GM23338 (cell line): ENCODE measurements around the gene NIPA2. TPM values are rescaled to one million over a fixed set of nuclear protein-coding genes. Genes with fewer than 3 reads are reported as not detected.

Experiments used
- ATAC-seq: fragments of 200-7000 bp; cut with Tn5 transposase; 3 replicates; pipeline ENCODE4 v1.9.1; 2020
- DNase-seq: peaks from one replicate; pipeline ENCODE4 v3.0.0-alpha.2; 2015; ENCODE audit warnings: low spot score
- H2AFZ ChIP-seq: fragments of 200-600 bp; sonication (generic); 2 replicates; pipeline ENCODE4 v1.8.0; 2016; ENCODE audit warnings: antibody characterized with exemption, mild to moderate bottlenecking, moderate library complexity
- H3F3A ChIP-seq: fragments of 200-600 bp; sonication (generic); replicated peaks from 2 replicates; pipeline ENCODE4 v1.8.0; 2017; ENCODE audit warnings: antibody characterized with exemption, mixed run types, low read depth
- H3K27ac ChIP-seq: fragments of 200-600 bp; sonication (generic); 2 replicates; pipeline ENCODE4 v1.6.1; 2016; ENCODE audit warnings: low read depth
- H3K27me3 ChIP-seq: fragments of 200-600 bp; sonication (generic); 2 replicates; pipeline ENCODE4 v1.8.0; 2016; ENCODE audit warnings: mild to moderate bottlenecking, mixed run types, moderate library complexity; ENCODE audit not compliant: insufficient read depth
- H3K36me3 ChIP-seq: fragments of 200-600 bp; sonication (generic); 2 replicates; pipeline ENCODE4 v1.8.0; 2016; ENCODE audit warnings: mild to moderate bottlenecking; ENCODE audit not compliant: insufficient read depth
- H3K4me1 ChIP-seq: fragments of 200-600 bp; sonication (generic); 2 replicates; pipeline ENCODE4 v1.8.0; 2016; ENCODE audit warnings: mild to moderate bottlenecking, moderate library complexity; ENCODE audit not compliant: insufficient read depth
- H3K4me2 ChIP-seq: fragments of 200-600 bp; sonication (generic); 2 replicates; pipeline ENCODE4 v1.7.1; 2017; ENCODE audit warnings: mixed run types
- H3K4me3 ChIP-seq: fragments of 200-600 bp; sonication (generic); 2 replicates; pipeline ENCODE4 v1.6.1; 2016; ENCODE audit warnings: mixed run types
- H3K79me2 ChIP-seq: fragments of 200-600 bp; sonication (generic); replicated peaks from 2 replicates; pipeline ENCODE4 v1.8.0; 2017; ENCODE audit warnings: mild to moderate bottlenecking; ENCODE audit not compliant: insufficient read depth
- H3K9me2 ChIP-seq: fragments of 200-600 bp; sonication (generic); 2 replicates; pipeline ENCODE4 v1.8.0; 2017; ENCODE audit not compliant: insufficient read depth
- H4K20me1 ChIP-seq: fragments of 200-600 bp; sonication (generic); replicated peaks from 2 replicates; pipeline ENCODE4 v1.8.0; 2017; ENCODE audit warnings: mild to moderate bottlenecking; ENCODE audit not compliant: insufficient read depth
- H3K27ac Mint-ChIP-seq: 2 replicates; pipeline ENCODE4 v1.8.0; 2020; ENCODE audit warnings: inconsistent platforms, mild to moderate bottlenecking, moderate library complexity, mixed read lengths
- H3K27me3 Mint-ChIP-seq: 3 replicates; pipeline ENCODE4 v1.8.0; 2022; ENCODE audit warnings: low read depth, mild to moderate bottlenecking, moderate library complexity, mixed read lengths, inconsistent platforms; ENCODE audit not compliant: insufficient read depth, poor library complexity
- H3K36me3 Mint-ChIP-seq: 3 replicates; pipeline ENCODE4 v1.8.0; 2021; ENCODE audit warnings: low read depth, mild to moderate bottlenecking, inconsistent platforms, moderate library complexity, mixed read lengths
- H3K4me1 Mint-ChIP-seq: 3 replicates; pipeline ENCODE4 v1.8.0; 2020; ENCODE audit warnings: mild to moderate bottlenecking, inconsistent platforms, mixed read lengths
- H3K4me3 Mint-ChIP-seq: 3 replicates; pipeline ENCODE4 v1.8.0; 2021; ENCODE audit warnings: moderate library complexity, mild to moderate bottlenecking, inconsistent platforms, mixed read lengths
- H3K9me3 Mint-ChIP-seq: 3 replicates; pipeline ENCODE4 v1.8.0; 2020; ENCODE audit warnings: moderate library complexity, mild to moderate bottlenecking, inconsistent platforms, mixed read lengths
- CREB1 ChIP-seq: fragments of 250-450 bp; sonication (Bioruptor Pico); IDR thresholded peaks from 2 replicates; pipeline ENCODE4 v1.5.0; 2020; ENCODE audit warnings: low read depth, mild to moderate bottlenecking, moderate library complexity
- ETS1 ChIP-seq: IDR thresholded peaks from 2 replicates; pipeline ENCODE4 v1.6.1; 2016; ENCODE audit warnings: antibody characterized with exemption
- JUNB ChIP-seq: IDR thresholded peaks from one replicate; pipeline ENCODE4 v1.6.1; 2016; ENCODE audit warnings: antibody characterized with exemption; ENCODE audit not compliant: unreplicated experiment
- NANOG ChIP-seq: IDR thresholded peaks from 2 replicates; pipeline ENCODE4 v1.6.1; 2016; ENCODE audit warnings: antibody characterized with exemption, borderline replicate concordance
- POLR2AphosphoS5 ChIP-seq: IDR thresholded peaks from 2 replicates; pipeline ENCODE4 v1.6.1; 2016; ENCODE audit warnings: antibody characterized with exemption, low read depth
- ZNF114 ChIP-seq: fragments of 250-450 bp; sonication (Bioruptor Pico); IDR thresholded peaks from 2 replicates; pipeline ENCODE4 v1.5.0; 2020; ENCODE audit warnings: mild to moderate bottlenecking, moderate library complexity
- ZNF331 ChIP-seq: fragments of 250-450 bp; sonication (Bioruptor Pico); IDR thresholded peaks from 2 replicates; pipeline ENCODE4 v1.5.0; 2020; ENCODE audit warnings: low read depth, mild to moderate bottlenecking, moderate library complexity
- polyA plus RNA-seq: library from polyadenylated mRNA; unstranded; fragments of >200 nt; fragmentation: Nextera tagmentation; extraction: Ambion mirVana; gene quantifications from 2 replicates; pipeline ENCODE4 v1.2.1, GENCODE V29; 2016
- total RNA-seq: library from RNA; depleted of rRNA; stranded (reverse); fragments of >200 nt; shearing (Covaris generic); gene quantifications from 2 replicates; pipeline ENCODE4 v1.2.3, GENCODE V29; 2014
- TF ChIP-seq, protein P1 (sequence below): IDR thresholded peaks from one replicate; pipeline ENCODE4 v1.6.1; 2018; ENCODE audit warnings: antibody characterized with exemption; ENCODE audit not compliant: unreplicated experiment
- TF ChIP-seq, protein P2 (sequence below), 2 experiments: fragments of 200-600 bp in 1 of 2; sonication (generic) in 1 of 2; conservative IDR thresholded peaks; 2 replicates each; pipeline versions ENCODE4 v1.5.1 to v1.6.1; 2016 to 2017; ENCODE audit warnings: antibody characterized with exemption in 2 of 2, low read depth in 2 of 2, mild to moderate bottlenecking in 2 of 2, moderate library complexity in 1 of 2

The NIPA2 gene
- total and polyA plus RNA-seq, 2 experiments from 2014 or later = 35.0 to 105 TPM

- no peak for TF ChIP-seq CREB1 (CRISPR knock-in tag)
- TF ChIP-seq POLR2AphosphoS5 = no peak
- TF ChIP-seq JUNB = no peak
Measured at GRCh38 chr15:22808240-22808639, 30.2 kb upstream of the NIPA2 start (continued).

- H4K20me1 ChIP-seq = peaks cover 11% of the 10 kb centered on the region
- peaks cover 56% of the 10 kb centered on the region for H3K79me2 ChIP-seq
- H3K4me3 ChIP-seq = no peak overlapping the region
- H2AFZ ChIP-seq = no peak overlapping the region
- Mint-ChIP-seq H3K4me1 (peaks cover 4% of the 10 kb centered on the region; the same call in 2 of the 3 replicates), H3K27me3 (peaks cover 5% of the 10 kb centered on the region), H3K27ac (no peak overlapping the region), H3K9me3 (no peaks in the 10 kb centered on the region), H3K36me3 (no peaks in the 10 kb centered on the region), H3K4me3 (no peak overlapping the region)
- no peak overlapping the region for H3K27ac ChIP-seq
- TF ChIP-seq ZNF114 (CRISPR knock-in tag) = no peak
- TF ChIP-seq, protein P1, sequence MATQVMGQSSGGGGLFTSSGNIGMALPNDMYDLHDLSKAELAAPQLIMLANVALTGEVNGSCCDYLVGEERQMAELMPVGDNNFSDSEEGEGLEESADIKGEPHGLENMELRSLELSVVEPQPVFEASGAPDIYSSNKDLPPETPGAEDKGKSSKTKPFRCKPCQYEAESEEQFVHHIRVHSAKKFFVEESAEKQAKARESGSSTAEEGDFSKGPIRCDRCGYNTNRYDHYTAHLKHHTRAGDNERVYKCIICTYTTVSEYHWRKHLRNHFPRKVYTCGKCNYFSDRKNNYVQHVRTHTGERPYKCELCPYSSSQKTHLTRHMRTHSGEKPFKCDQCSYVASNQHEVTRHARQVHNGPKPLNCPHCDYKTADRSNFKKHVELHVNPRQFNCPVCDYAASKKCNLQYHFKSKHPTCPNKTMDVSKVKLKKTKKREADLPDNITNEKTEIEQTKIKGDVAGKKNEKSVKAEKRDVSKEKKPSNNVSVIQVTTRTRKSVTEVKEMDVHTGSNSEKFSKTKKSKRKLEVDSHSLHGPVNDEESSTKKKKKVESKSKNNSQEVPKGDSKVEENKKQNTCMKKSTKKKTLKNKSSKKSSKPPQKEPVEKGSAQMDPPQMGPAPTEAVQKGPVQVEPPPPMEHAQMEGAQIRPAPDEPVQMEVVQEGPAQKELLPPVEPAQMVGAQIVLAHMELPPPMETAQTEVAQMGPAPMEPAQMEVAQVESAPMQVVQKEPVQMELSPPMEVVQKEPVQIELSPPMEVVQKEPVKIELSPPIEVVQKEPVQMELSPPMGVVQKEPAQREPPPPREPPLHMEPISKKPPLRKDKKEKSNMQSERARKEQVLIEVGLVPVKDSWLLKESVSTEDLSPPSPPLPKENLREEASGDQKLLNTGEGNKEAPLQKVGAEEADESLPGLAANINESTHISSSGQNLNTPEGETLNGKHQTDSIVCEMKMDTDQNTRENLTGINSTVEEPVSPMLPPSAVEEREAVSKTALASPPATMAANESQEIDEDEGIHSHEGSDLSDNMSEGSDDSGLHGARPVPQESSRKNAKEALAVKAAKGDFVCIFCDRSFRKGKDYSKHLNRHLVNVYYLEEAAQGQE = no peak
- no peak for TF ChIP-seq ETS1
- no peak for TF ChIP-seq CREB1 (CRISPR knock-in tag)
- TF ChIP-seq POLR2AphosphoS5 = no peak
- TF ChIP-seq NANOG = no peak
- H3K36me3 ChIP-seq = no peaks in the 10 kb centered on the region
- H3K9me2 ChIP-seq = no peaks in the 10 kb centered on the region
- DNase-seq (no peak), ATAC-seq (no peak)
- H3K27me3 ChIP-seq = no peaks in the 10 kb centered on the region
- H3K4me2 ChIP-seq = no peak overlapping the region
- H3F3A ChIP-seq = no peaks in the 10 kb centered on the region
- H3K4me1 ChIP-seq = no peaks in the 10 kb centered on the region
Measured at GRCh38 chr15:22808761-22809280, 29.6 kb upstream of the NIPA2 start.

DNA sequence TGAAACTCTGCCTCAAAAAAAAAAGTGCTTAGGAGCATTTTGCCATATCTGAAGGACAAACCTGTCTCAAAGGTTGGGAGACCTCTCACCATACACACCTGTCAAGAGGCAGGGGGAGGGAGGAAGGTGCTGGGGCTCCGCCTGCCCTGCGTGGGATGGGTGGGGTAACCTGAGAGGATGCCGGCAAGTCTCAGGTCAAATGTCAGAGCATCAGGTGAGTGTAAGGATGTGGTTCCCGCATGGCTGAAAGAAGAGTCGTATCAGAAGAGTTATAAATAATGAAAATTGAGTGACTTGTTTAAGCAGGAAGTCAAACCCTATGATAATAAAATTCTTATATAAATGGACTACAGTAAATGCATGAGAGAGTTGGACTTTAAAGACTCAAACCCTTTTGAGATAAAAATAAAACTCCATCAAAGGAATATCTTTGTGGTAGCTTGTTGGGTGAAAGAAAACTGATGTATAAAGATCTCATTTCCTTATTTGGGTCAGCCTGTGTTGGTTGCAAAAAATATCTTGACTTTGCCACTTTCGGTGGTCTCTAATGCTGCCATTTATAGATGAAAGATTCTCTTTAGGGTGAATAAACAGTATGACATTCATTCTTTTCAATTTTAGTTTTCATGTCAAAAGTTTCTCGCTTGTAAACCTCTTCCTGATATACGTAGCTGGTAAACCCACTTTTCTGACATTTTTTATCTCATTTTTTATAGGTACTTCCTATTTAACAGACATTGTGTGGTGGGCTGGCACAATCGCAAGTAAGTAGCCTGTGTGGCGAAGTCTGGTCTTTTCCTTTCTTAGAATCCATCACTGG, 28.2 kb upstream of the NIPA2 start:
- Histone ChIP-seq H3K36me3 (no peaks in the 10 kb centered on the region), H4K20me1 (peaks cover 11% of the 10 kb centered on the region), H3K27ac (no peak overlapping the region), H3K4me3 (no peak overlapping the region), H3F3A (no peaks in the 10 kb centered on the region), H3K79me2 (peaks cover 42% of the 10 kb centered on the region), H3K27me3 (no peaks in the 10 kb centered on the region), H3K4me1 (no peaks in the 10 kb centered on the region), H3K9me2 (no peaks in the 10 kb centered on the region), H3K4me2 (no peak overlapping the region), H2AFZ (no peak overlapping the region)
- ATAC-seq (peak; percentile 77), DNase-seq (peak; percentile 27)
- Mint-ChIP-seq H3K4me1 (peaks cover 4% of the 10 kb centered on the region; the same call in 2 of the 3 replicates), H3K4me3 (no peak overlapping the region), H3K27ac (no peak overlapping the region), H3K9me3 (no peaks in the 10 kb centered on the region), H3K36me3 (peaks cover 3% of the 10 kb centered on the region; the same call in 1 of the 3 replicates), H3K27me3 (peaks cover 5% of the 10 kb centered on the region)
- TF ChIP-seq, protein P2, sequence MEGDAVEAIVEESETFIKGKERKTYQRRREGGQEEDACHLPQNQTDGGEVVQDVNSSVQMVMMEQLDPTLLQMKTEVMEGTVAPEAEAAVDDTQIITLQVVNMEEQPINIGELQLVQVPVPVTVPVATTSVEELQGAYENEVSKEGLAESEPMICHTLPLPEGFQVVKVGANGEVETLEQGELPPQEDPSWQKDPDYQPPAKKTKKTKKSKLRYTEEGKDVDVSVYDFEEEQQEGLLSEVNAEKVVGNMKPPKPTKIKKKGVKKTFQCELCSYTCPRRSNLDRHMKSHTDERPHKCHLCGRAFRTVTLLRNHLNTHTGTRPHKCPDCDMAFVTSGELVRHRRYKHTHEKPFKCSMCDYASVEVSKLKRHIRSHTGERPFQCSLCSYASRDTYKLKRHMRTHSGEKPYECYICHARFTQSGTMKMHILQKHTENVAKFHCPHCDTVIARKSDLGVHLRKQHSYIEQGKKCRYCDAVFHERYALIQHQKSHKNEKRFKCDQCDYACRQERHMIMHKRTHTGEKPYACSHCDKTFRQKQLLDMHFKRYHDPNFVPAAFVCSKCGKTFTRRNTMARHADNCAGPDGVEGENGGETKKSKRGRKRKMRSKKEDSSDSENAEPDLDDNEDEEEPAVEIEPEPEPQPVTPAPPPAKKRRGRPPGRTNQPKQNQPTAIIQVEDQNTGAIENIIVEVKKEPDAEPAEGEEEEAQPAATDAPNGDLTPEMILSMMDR (conservative IDR thresholded peaks at IDR 0.05; ENCODE audit: low read depth in 2 of 2) = no peak
- TF ChIP-seq, protein P1 = no peak
- TF ChIP-seq ZNF331 (CRISPR knock-in tag) (no peak), NANOG (no peak), POLR2AphosphoS5 (no peak)
